IMR-90 (cell line): ENCODE results near the gene CREG2. TPM values are rescaled to one million over a fixed set of nuclear protein-coding genes. Genes with fewer than 3 reads are reported as not detected.

ENCODE experiments used
- ATAC-seq: fragments of 200-7000 bp; cut with Tn5 transposase; 2 replicates; pipeline ENCODE4 v1.9.1; 2020; ENCODE audit warnings: low read depth, mild to moderate bottlenecking, moderate library complexity
- BruUV-seq: library from RNA; stranded (reverse); fragments of 400-500 nt; replicated peaks from 2 replicates; lab custom pipeline; 2021; lab: Mats Ljungman, UMichigan
- CTCF ChIA-PET: fragments of 300-600 bp; formaldehyde crosslinking; extraction: SDS; loops from one replicate; lab custom pipeline; 2021; ENCODE audit warnings: antibody characterized with exemption; lab: Yijun Ruan, JAX
- POLR2A ChIA-PET: fragments of 300-600 bp; sonication (Branson Sonifier 250); formaldehyde crosslinking; loops from one replicate; lab custom pipeline; 2022; ENCODE audit warnings: antibody characterized with exemption; ENCODE audit not compliant: unreplicated experiment; lab: Charles Lee
- DNase-seq: peaks from one replicate; pipeline ENCODE4 v3.0.0; 2013
- H2AFZ ChIP-seq: replicated peaks from 2 replicates; pipeline ENCODE3; 2013; ENCODE audit warnings: low read length, mild to moderate bottlenecking; ENCODE audit not compliant: poor library complexity
- H2AK5ac ChIP-seq: 2 replicates; pipeline ENCODE4 v1.6.1; 2013; ENCODE audit warnings: low read depth, low read length, inconsistent platforms
- H2AK9ac ChIP-seq: replicated peaks from 2 replicates; pipeline ENCODE3; 2013; ENCODE audit warnings: mild to moderate bottlenecking, low read depth, low read length, moderate library complexity; ENCODE audit not compliant: poor library complexity
- H2BK120ac ChIP-seq: 2 replicates; pipeline ENCODE4 v1.6.1; 2013; ENCODE audit warnings: low read depth, low read length, inconsistent platforms
- H2BK15ac ChIP-seq: 3 replicates; pipeline ENCODE4 v1.6.1; 2013; ENCODE audit warnings: low read depth, low read length, inconsistent platforms
- H2BK20ac ChIP-seq: 2 replicates; pipeline ENCODE4 v1.6.1; 2013; ENCODE audit warnings: low read depth, mild to moderate bottlenecking, inconsistent platforms, low read length, moderate library complexity
- H2BK5ac ChIP-seq: 2 replicates; pipeline ENCODE4 v1.6.1; 2013; ENCODE audit warnings: mild to moderate bottlenecking, low read depth, low read length, inconsistent platforms; ENCODE audit not compliant: poor library complexity, severe bottlenecking
- H3K14ac ChIP-seq: replicated peaks from 2 replicates; pipeline ENCODE4 v1.6.1; 2013; ENCODE audit warnings: low read depth, low read length, inconsistent platforms
- H3K18ac ChIP-seq: 2 replicates; pipeline ENCODE4 v1.6.1; 2013; ENCODE audit warnings: low read depth, low read length, control low read depth
- H3K23ac ChIP-seq: 2 replicates; pipeline ENCODE4 v1.6.1; 2013; ENCODE audit warnings: low read depth, low read length, inconsistent platforms
- H3K27ac ChIP-seq: 2 replicates; pipeline ENCODE4 v1.5.1; 2013; ENCODE audit warnings: mild to moderate bottlenecking, control low read depth, low read length; ENCODE audit not compliant: insufficient read depth
- H3K27me3 ChIP-seq: 2 replicates; pipeline ENCODE4 v1.6.1; 2013; ENCODE audit warnings: low read length; ENCODE audit not compliant: control insufficient read depth, insufficient read depth
- H3K36me3 ChIP-seq: 2 replicates; pipeline ENCODE4 v1.6.1; 2013; ENCODE audit warnings: low read length, mixed read lengths; ENCODE audit not compliant: control insufficient read depth, insufficient read depth
- H3K4ac ChIP-seq: 2 replicates; pipeline ENCODE4 v1.6.1; 2013; ENCODE audit warnings: low read depth, low read length, inconsistent platforms
- H3K4me1 ChIP-seq: 2 replicates; pipeline ENCODE4 v1.6.1; 2013; ENCODE audit warnings: low read length, mixed read lengths; ENCODE audit not compliant: control insufficient read depth, insufficient read depth
- H3K4me2 ChIP-seq: 2 replicates; pipeline ENCODE4 v1.6.1; 2013; ENCODE audit warnings: low read depth, mild to moderate bottlenecking, control low read depth, low read length, moderate library complexity
- H3K4me3 ChIP-seq: 2 replicates; pipeline ENCODE4 v1.5.1; 2013; ENCODE audit warnings: low read depth, mild to moderate bottlenecking, control low read depth, low read length, moderate library complexity; ENCODE audit not compliant: insufficient read depth
- H3K56ac ChIP-seq: 2 replicates; pipeline ENCODE4 v1.6.1; 2013; ENCODE audit warnings: low read length, inconsistent platforms; ENCODE audit not compliant: insufficient read depth; ENCODE audit errors: extremely low read depth
- H3K79me1 ChIP-seq, 2 experiments: 2 replicates each; pipeline ENCODE4 v1.6.1; 2013; ENCODE audit warnings: low read length in 2 of 2, inconsistent platforms in 1 of 2, low read depth in 1 of 2
- H3K9ac ChIP-seq: 2 replicates; pipeline ENCODE4 v1.6.1; 2013; ENCODE audit warnings: low read depth, low read length, control low read depth
- H3K9me1 ChIP-seq: 2 replicates; pipeline ENCODE4 v1.6.1; 2013; ENCODE audit warnings: low read length, inconsistent platforms; ENCODE audit not compliant: insufficient read depth
- H3K9me3 ChIP-seq: 2 replicates; pipeline ENCODE4 v1.6.1; 2013; ENCODE audit warnings: low read length; ENCODE audit not compliant: control insufficient read depth, insufficient read depth
- H4K20me1 ChIP-seq: 2 replicates; pipeline ENCODE4 v1.6.1; 2013; ENCODE audit warnings: low read length, inconsistent platforms; ENCODE audit not compliant: insufficient read depth
- H4K5ac ChIP-seq: 2 replicates; pipeline ENCODE4 v1.6.1; 2013; ENCODE audit warnings: mild to moderate bottlenecking, low read depth, low read length, control low read depth
- H4K8ac ChIP-seq, 2 experiments: 2 replicates each; pipeline ENCODE4 v1.6.1; 2013; ENCODE audit warnings: low read depth in 2 of 2, low read length in 2 of 2, control low read depth in 1 of 2, inconsistent platforms in 1 of 2
- H4K91ac ChIP-seq: 2 replicates; pipeline ENCODE4 v1.6.1; 2013; ENCODE audit warnings: low read depth, low read length, inconsistent platforms; ENCODE audit not compliant: insufficient read depth
- BHLHE40 ChIP-seq: fragments of 150-350 bp; IDR thresholded peaks from 2 replicates; pipeline ENCODE4 v1.6.1; 2016; ENCODE audit warnings: mild to moderate bottlenecking, low read depth, low read length
- CEBPB ChIP-seq: IDR thresholded peaks from 2 replicates; pipeline ENCODE4 v1.6.1; 2012; ENCODE audit warnings: low read depth, low read length, improper control_type of control experiment
- CTCF ChIP-seq: conservative IDR thresholded peaks from 2 replicates; pipeline ENCODE4 v1.5.1; 2012; ENCODE audit warnings: mild to moderate bottlenecking, low read depth, low read length, improper control_type of control experiment
- ELK1 ChIP-seq: fragments of 150-350 bp; IDR thresholded peaks from 2 replicates; pipeline ENCODE4 v1.6.1; 2016; ENCODE audit warnings: low read depth, mild to moderate bottlenecking, low read length, moderate library complexity, borderline replicate concordance
- FOS ChIP-seq: fragments of 150-350 bp; IDR thresholded peaks from 2 replicates; pipeline ENCODE4 v1.6.1; 2016; ENCODE audit warnings: low read depth, low read length
- MAFK ChIP-seq: IDR thresholded peaks from 2 replicates; pipeline ENCODE4 v1.6.1; 2012; ENCODE audit warnings: low read depth, low read length, improper control_type of control experiment
- NFE2L2 ChIP-seq: fragments of 150-350 bp; IDR thresholded peaks from 2 replicates; pipeline ENCODE4 v1.6.1; 2016; ENCODE audit warnings: low read depth, mild to moderate bottlenecking, low read length
- RAD21 ChIP-seq: IDR thresholded peaks from 2 replicates; pipeline ENCODE4 v1.6.1; 2012; ENCODE audit warnings: low read length, improper control_type of control experiment
- RCOR1 ChIP-seq: IDR thresholded peaks from 2 replicates; pipeline ENCODE4 v1.6.1; 2012; ENCODE audit warnings: mild to moderate bottlenecking, low read length, improper control_type of control experiment; ENCODE audit not compliant: insufficient replicate concordance
- WGBS, 2 experiments: methylation state at CpG; one replicate each; pipeline versions ENCODE4 v1.1.5 to v1.1.7; 2013; ENCODE audit warnings: missing lambda C conversion rate in 2 of 2; ENCODE audit not compliant: insufficient read length in 1 of 2; ENCODE audit errors: extremely low coverage in 2 of 2; 5-methylcytosine and 5-hydroxymethylcytosine counted together
- dilution Hi-C: fragments of 300-500 bp; cut with HindIII; formaldehyde crosslinking; loops from one replicate; pipeline ENCODE4 v1.14.3; 2018; ENCODE audit warnings: low sequenced_read_pairs; ENCODE audit not compliant: unreplicated experiment
- in situ Hi-C: fragments of 300-500 bp; cut with MboI; formaldehyde crosslinking; loops from 3 replicates; pipeline ENCODE4 v1.14.3; 2019; ENCODE audit warnings: low sequenced_read_pairs, inconsistent platforms, mixed read lengths
- intact Hi-C: fragments of 100-400 bp; cut with micrococcal nuclease; formaldehyde crosslinking; loops from 2 replicates; pipeline ENCODE4 v1.10.0; 2022
- polyA plus RNA-seq, 3 experiments: library from polyadenylated mRNA; depleted of rRNA; stranded (reverse); fragments of >200 nt; gene quantifications; 2 replicates each; pipeline ENCODE4 v1.2.3, GENCODE V29; 2012; ENCODE audit warnings: low replicate concordance in 1 of 3
- total RNA-seq: library from RNA; depleted of rRNA; stranded (reverse); fragments of >200 nt; gene quantifications from 2 replicates; pipeline ENCODE4 v1.2.3, GENCODE V29; 2012

The CREG2 gene
- total and polyA plus RNA-seq, 2 of the 4 experiments (the other 2 are of a cell fraction): 0.17 TPM; not detected in 1

DNA sequence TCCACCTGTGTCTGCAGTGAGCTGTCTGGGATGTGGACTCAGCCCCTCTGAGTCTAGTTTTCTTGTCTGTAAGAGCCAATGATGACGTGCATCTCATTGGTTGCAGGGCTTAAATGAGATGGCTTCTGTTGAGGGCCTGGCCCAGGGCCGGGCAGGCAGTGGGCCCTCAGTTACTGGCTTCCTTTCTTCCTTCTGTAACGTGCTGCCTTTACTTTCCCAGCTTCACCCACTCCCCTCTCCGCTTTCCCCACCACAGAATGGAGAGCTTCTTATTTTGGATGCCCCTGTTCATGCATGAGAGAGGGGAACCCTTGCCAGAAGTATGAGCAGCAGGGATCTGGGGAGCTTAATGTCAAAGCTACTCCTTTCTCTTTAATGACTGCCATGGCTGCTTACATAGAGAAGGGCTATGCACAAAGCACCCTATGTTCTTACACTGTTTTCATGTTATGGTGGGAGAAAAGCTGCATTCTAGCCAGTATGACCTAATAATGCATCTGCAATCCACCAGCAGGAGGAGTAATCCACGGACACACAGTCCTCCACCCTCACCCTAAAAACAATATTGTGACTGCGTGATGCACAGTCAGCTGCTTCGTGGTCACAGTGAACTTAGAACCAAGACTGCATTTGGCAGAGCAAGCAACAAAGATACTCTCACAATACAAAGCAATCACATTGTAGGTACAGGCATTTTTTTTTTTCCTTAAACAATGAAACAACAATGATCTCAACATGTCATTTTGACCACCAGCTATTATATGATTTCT lies 37.2 kb downstream of the CREG2 start (continued):
- TF ChIP-seq CEBPB (no peak), NFE2L2 (no peak)

- H3K4me1 ChIP-seq: no peaks in the 10 kb centered on the region
- H3K36me3 ChIP-seq: no peaks in the 10 kb centered on the region
- no peaks in the 10 kb centered on the region; the same call in 1 of the 2 replicates for H3K27me3 ChIP-seq
- H4K91ac ChIP-seq: no peak overlapping the region
- dilution Hi-C loops (no loop called here), intact Hi-C loops (no loop called here), in situ Hi-C loops (loop anchor here (10.0 kb wide), 1 partner anchor 486 kb away; no protein-coding TSS in a partner anchor)
- no peak overlapping the region for H3K4me3 ChIP-seq
- no peaks in the 10 kb centered on the region for H4K20me1 ChIP-seq
- TF ChIP-seq FOS: no peak
- no peak for TF ChIP-seq MAFK
- TF ChIP-seq ELK1: no peak
- no peak for TF ChIP-seq RAD21
- TF ChIP-seq BHLHE40: no peak
- TF ChIP-seq NFE2L2: no peak
- TF ChIP-seq CTCF: no peak
- TF ChIP-seq RCOR1: no peak
- no peak overlapping the region for H2BK120ac ChIP-seq
- no peak overlapping the region for H3K56ac ChIP-seq
- H3K18ac ChIP-seq: no peak overlapping the region
- no peak overlapping the region for H2BK15ac ChIP-seq
- H3K9ac ChIP-seq: no peak overlapping the region
- no peaks in the 10 kb centered on the region; the same call in 1 of the 2 replicates for H3K9me1 ChIP-seq
- no peak overlapping the region for H3K4me2 ChIP-seq
- H3K14ac ChIP-seq: no peak overlapping the region
- no TSS peak for BruUV-seq
- H3K23ac ChIP-seq: no peak overlapping the region
- H2AFZ ChIP-seq: no peak overlapping the region
- no peak for DNase-seq
- ChIA-PET CTCF (interaction anchor here (1.1 to 1.3 kb wide), 2 partner anchors 26 to 42 kb away, joined by 3 read pairs; no protein-coding TSS in a partner anchor), POLR2A (no interaction called here)
- no peaks in the 10 kb centered on the region for H3K79me1 ChIP-seq
- no peak overlapping the region for H3K27ac ChIP-seq
- no peak overlapping the region for H2AK9ac ChIP-seq
- no peak overlapping the region for H3K4ac ChIP-seq
- H2BK20ac ChIP-seq: no peak overlapping the region
- no peaks in the 10 kb centered on the region for H3K9me3 ChIP-seq
- no peak overlapping the region for H2BK5ac ChIP-seq
- H4K8ac ChIP-seq: no peak overlapping the region
- H4K5ac ChIP-seq: no peak overlapping the region
- no peak for ATAC-seq
- no peak overlapping the region for H2AK5ac ChIP-seq
- no CpG with 5 or more reads among the region's 1 CpG for WGBS, 2 experiments
These were observed 38.4 kb downstream of the CREG2 start for GRCh38 chr2:101348883-101349282.
